Naive thymus-derived CD4-positive, alpha-beta T cell (primary cell): Measurements from ENCODE around the gene FHIT. TPM values are rescaled to one million over a fixed set of nuclear protein-coding genes. Genes with fewer than 3 reads are reported as not detected.

ENCODE experiments used
- ATAC-seq: fragments of 150-1000 bp; cut with Tn5 transposase; 2 replicates; pipeline ENCODE4 v1.10.0; 2021; ENCODE audit warnings: mild to moderate bottlenecking, moderate library complexity
- CTCF ChIA-PET: fragments of 350-600 bp; sonication (Branson Sonifier 250); formaldehyde crosslinking; loops from one replicate; lab custom pipeline; 2021; ENCODE audit warnings: antibody characterized with exemption; lab: Charles Lee
- POLR2A ChIA-PET: fragments of 350-600 bp; sonication (Branson Sonifier 250); formaldehyde crosslinking; loops from one replicate; lab custom pipeline; 2021; ENCODE audit warnings: antibody characterized with exemption, inconsistent platforms; lab: Charles Lee
- DNase-seq, 9 donors: peaks; one replicate each; pipeline versions ENCODE4 v3.0.0 to v3.0.0-alpha.2; 2020 to 2022; ENCODE audit warnings: mixed read lengths in 1 of 9
- H3K27ac ChIP-seq: one replicate; pipeline ENCODE4 v1.7.0; 2013; ENCODE audit warnings: mild to moderate bottlenecking, low read depth, low read length, moderate library complexity
- H3K27me3 ChIP-seq, 2 donors: one replicate each; pipeline ENCODE4 v1.7.0; 2013; ENCODE audit warnings: low read length in 2 of 2, mild to moderate bottlenecking in 2 of 2, moderate library complexity in 2 of 2; ENCODE audit not compliant: control insufficient read depth in 2 of 2, insufficient read depth in 2 of 2
- H3K36me3 ChIP-seq, 3 experiments: 1 replicate in 2 of 3; 2 replicates in 1 of 3; pipeline ENCODE4 v1.7.0; 2013; ENCODE audit warnings: low read length in 3 of 3, mild to moderate bottlenecking in 3 of 3, moderate library complexity in 1 of 3; ENCODE audit not compliant: insufficient read depth in 3 of 3, control insufficient read depth in 2 of 3
- H3K4me1 ChIP-seq, 2 donors: one replicate each; pipeline ENCODE4 v1.7.0; 2013; ENCODE audit warnings: low read length in 2 of 2, mild to moderate bottlenecking in 2 of 2, moderate library complexity in 1 of 2; ENCODE audit not compliant: control insufficient read depth in 2 of 2, insufficient read depth in 2 of 2
- H3K4me3 ChIP-seq: 2 replicates; pipeline ENCODE4 v1.7.0; 2013; ENCODE audit warnings: mild to moderate bottlenecking, low read length
- H3K9me3 ChIP-seq, 3 experiments: 1 replicate in 2 of 3; 2 replicates in 1 of 3; pipeline ENCODE4 v1.7.0; 2013; ENCODE audit warnings: low read length in 3 of 3; ENCODE audit not compliant: control insufficient read depth in 2 of 3
- H3K27ac Mint-ChIP-seq, 9 donors: one replicate each; pipeline ENCODE4 v1.8.0; 2020 to 2022; ENCODE audit warnings: mixed read lengths in 9 of 9, mild to moderate bottlenecking in 8 of 9, moderate library complexity in 5 of 9, inconsistent platforms in 2 of 9
- H3K27me3 Mint-ChIP-seq, 5 donors: one replicate each; pipeline ENCODE4 v1.8.0; 2021 to 2022; ENCODE audit warnings: mixed read lengths in 5 of 5, mild to moderate bottlenecking in 1 of 5
- H3K36me3 Mint-ChIP-seq, 5 donors: one replicate each; pipeline ENCODE4 v1.8.0; 2020 to 2022; ENCODE audit warnings: mixed read lengths in 5 of 5, mild to moderate bottlenecking in 3 of 5, inconsistent platforms in 1 of 5
- H3K4me1 Mint-ChIP-seq, 7 donors: one replicate each; pipeline ENCODE4 v1.8.0; 2020 to 2022; ENCODE audit warnings: mixed read lengths in 7 of 7, mild to moderate bottlenecking in 3 of 7, inconsistent platforms in 1 of 7
- H3K4me3 Mint-ChIP-seq, 10 donors: one replicate each; pipeline ENCODE4 v1.8.0; 2020 to 2022; ENCODE audit warnings: mild to moderate bottlenecking in 10 of 10, mixed read lengths in 10 of 10, moderate library complexity in 6 of 10, inconsistent platforms in 2 of 10
- H3K9me3 Mint-ChIP-seq, 11 donors: one replicate each; pipeline ENCODE4 v1.8.0; 2020 to 2022; ENCODE audit warnings: mixed read lengths in 11 of 11, mild to moderate bottlenecking in 4 of 11, inconsistent platforms in 1 of 11, moderate library complexity in 1 of 11
- intact Hi-C, 2 donors: fragments of 100-400 bp; cut with micrococcal nuclease; formaldehyde crosslinking; loops; one replicate each; pipeline ENCODE4 v1.15.1; 2023
- polyA plus RNA-seq, 2 donors: library from polyadenylated mRNA; unstranded; fragments of 300-500 nt; fragmentation: Illumina TruSeq; gene quantifications; one replicate each; pipeline ENCODE4 v1.2.3, GENCODE V29; 2021
- total RNA-seq, 6 experiments: library from RNA in 5 of 6; stranded (reverse) in 5 of 6; gene quantifications; 1 replicate in 5 of 6; 2 replicates in 1 of 6; pipeline ENCODE4 v1.2.3 and lab custom pipeline; 2021 to 2026

FHIT gene
- total and polyA plus RNA-seq, 7 experiments from 2014 or later, result 51.2 to 230 (median 152) TPM

DNA sequence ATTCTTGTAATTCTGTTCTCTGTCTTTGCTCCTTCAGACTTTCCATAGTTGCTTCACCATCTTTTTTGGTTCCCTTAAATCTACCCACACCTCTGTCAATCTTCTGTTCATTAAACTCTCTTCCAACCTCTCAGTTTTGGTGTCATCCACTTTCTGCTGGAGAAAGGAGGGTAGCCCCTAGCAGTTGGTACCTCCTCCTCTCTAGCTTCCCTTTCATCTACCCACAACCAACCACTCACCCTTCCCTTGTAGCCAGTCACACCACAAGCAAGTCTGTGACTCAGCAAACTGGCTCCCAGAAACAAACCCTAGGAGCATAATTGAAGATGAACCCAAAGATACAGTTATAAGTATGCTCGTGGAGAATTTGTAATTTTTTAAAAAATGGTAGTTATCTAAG lies 318.6 kb downstream of the FHIT start:
- peaks cover 0 to 3% (median 0%) of the 10 kb centered on the region in 5 donors for H3K36me3 Mint-ChIP-seq
- H3K4me3 ChIP-seq, result no peak overlapping the region
- peak overlapping the region in 1 of 9 donors; percentile 8 for H3K27ac Mint-ChIP-seq
- H3K4me1 Mint-ChIP-seq, result peaks cover 0 to 4% (median 0%) of the 10 kb centered on the region in 7 donors
- no peak overlapping the region for H3K27ac ChIP-seq
- no peaks in the 10 kb centered on the region for H3K27me3 ChIP-seq
- no peak for DNase-seq
- ChIA-PET CTCF (no interaction called here), POLR2A (no interaction called here)
- no peaks in the 10 kb centered on the region for H3K9me3 ChIP-seq
- H3K27me3 Mint-ChIP-seq, result no peaks in the 10 kb centered on the region
- no peak for ATAC-seq
- H3K4me3 Mint-ChIP-seq, result no peak overlapping the region
- H3K36me3 ChIP-seq, result no peaks in the 10 kb centered on the region
- intact Hi-C loops, result no loop called here
- H3K9me3 Mint-ChIP-seq, result peaks cover 0 to 7% (median 2%) of the 10 kb centered on the region in 11 donors
- H3K4me1 ChIP-seq, result no peaks in the 10 kb centered on the region

GRCh38 chr3:60932170-60932569 lies 319.1 kb downstream of the FHIT start:
- ChIA-PET POLR2A (no interaction called here), CTCF (no interaction called here)
- H3K27ac ChIP-seq, result no peak overlapping the region
- no peaks in the 10 kb centered on the region for H3K4me1 ChIP-seq
- no peaks in the 10 kb centered on the region for H3K9me3 ChIP-seq
- H3K4me3 ChIP-seq, result no peak overlapping the region
- H3K36me3 ChIP-seq, result no peaks in the 10 kb centered on the region
- no peak for ATAC-seq
- H3K27me3 ChIP-seq, result no peaks in the 10 kb centered on the region
- peaks cover 0 to 4% (median 0%) of the 10 kb centered on the region in 7 donors for H3K4me1 Mint-ChIP-seq
- no peak for DNase-seq
- no peak overlapping the region for H3K27ac Mint-ChIP-seq
- no peak overlapping the region for H3K4me3 Mint-ChIP-seq
- peaks cover 0 to 3% (median 0%) of the 10 kb centered on the region in 5 donors for H3K36me3 Mint-ChIP-seq
- H3K9me3 Mint-ChIP-seq, result peaks cover 0 to 7% (median 2%) of the 10 kb centered on the region in 11 donors
- no peaks in the 10 kb centered on the region for H3K27me3 Mint-ChIP-seq
- intact Hi-C loops, result no loop called here

- Mint-ChIP-seq H3K27ac (no peak overlapping the region), H3K27me3 (no peaks in the 10 kb centered on the region), H3K36me3 (peaks cover 0 to 5% (median 2%) of the 10 kb centered on the region in 5 donors), H3K9me3 (peaks cover 0 to 9% (median 4%) of the 10 kb centered on the region in 11 donors), H3K4me1 (peaks cover 0 to 4% (median 0%) of the 10 kb centered on the region in 7 donors), H3K4me3 (no peak overlapping the region)
- Histone ChIP-seq H3K4me1 (no peaks in the 10 kb centered on the region), H3K4me3 (no peak overlapping the region), H3K36me3 (no peaks in the 10 kb centered on the region), H3K27ac (no peak overlapping the region), H3K27me3 (no peaks in the 10 kb centered on the region), H3K9me3 (no peaks in the 10 kb centered on the region)
- ChIA-PET POLR2A (no interaction called here), CTCF (no interaction called here)
- DNase-seq (no peak), ATAC-seq (no peak)
- intact Hi-C loops, result no loop called here
Measured at GRCh38 chr3:60931452-60931851, 319.8 kb downstream of the FHIT start.

- Mint-ChIP-seq H3K27me3 (no peaks in the 10 kb centered on the region), H3K36me3 (peaks cover 0 to 4% (median 0%) of the 10 kb centered on the region in 5 donors), H3K27ac (no peak overlapping the region), H3K4me1 (no peaks in the 10 kb centered on the region), H3K4me3 (no peak overlapping the region), H3K9me3 (peaks cover 0 to 6% (median 0%) of the 10 kb centered on the region in 11 donors)
- ChIA-PET CTCF (no interaction called here), POLR2A (no interaction called here)
- Histone ChIP-seq H3K4me1 (no peaks in the 10 kb centered on the region), H3K9me3 (no peaks in the 10 kb centered on the region), H3K27ac (no peak overlapping the region), H3K27me3 (no peaks in the 10 kb centered on the region), H3K4me3 (no peak overlapping the region), H3K36me3 (no peaks in the 10 kb centered on the region)
- intact Hi-C loops, result no loop called here
- DNase-seq, result no peak
- no peak for ATAC-seq
Measured at GRCh38 chr3:60920519-60920918, 330.7 kb downstream of the FHIT start.

GRCh38 chr3:60919296-60919695 lies 332.0 kb downstream of the FHIT start:
- no peaks in the 10 kb centered on the region for H3K36me3 ChIP-seq
- H3K4me1 Mint-ChIP-seq, result no peaks in the 10 kb centered on the region
- no peak overlapping the region for H3K27ac Mint-ChIP-seq
- H3K36me3 Mint-ChIP-seq, result peaks cover 0 to 4% (median 0%) of the 10 kb centered on the region in 5 donors
- no peaks in the 10 kb centered on the region for H3K4me1 ChIP-seq
- ATAC-seq, result no peak
- no peak overlapping the region for H3K4me3 ChIP-seq
- DNase-seq, result no peak
- no peaks in the 10 kb centered on the region for H3K27me3 ChIP-seq
- no peaks in the 10 kb centered on the region for H3K27me3 Mint-ChIP-seq
- intact Hi-C loops, result no loop called here
- H3K27ac ChIP-seq, result no peak overlapping the region
- ChIA-PET POLR2A (no interaction called here), CTCF (no interaction called here)
- no peaks in the 10 kb centered on the region for H3K9me3 ChIP-seq
- H3K9me3 Mint-ChIP-seq, result peaks cover 0 to 4% (median 0%) of the 10 kb centered on the region in 11 donors
- H3K4me3 Mint-ChIP-seq, result no peak overlapping the region

- Mint-ChIP-seq H3K27me3 (no peaks in the 10 kb centered on the region), H3K36me3 (peaks cover 0 to 8% (median 0%) of the 10 kb centered on the region in 5 donors), H3K9me3 (peaks cover 0 to 4% (median 0%) of the 10 kb centered on the region in 11 donors), H3K4me1 (no peaks in the 10 kb centered on the region), H3K4me3 (no peak overlapping the region), H3K27ac (no peak overlapping the region)
- CTCF ChIA-PET, result no interaction called here
- Histone ChIP-seq H3K27me3 (no peaks in the 10 kb centered on the region), H3K4me3 (no peak overlapping the region), H3K36me3 (no peaks in the 10 kb centered on the region), H3K9me3 (no peaks in the 10 kb centered on the region), H3K27ac (no peak overlapping the region), H3K4me1 (no peaks in the 10 kb centered on the region)
- POLR2A ChIA-PET, result no interaction called here
- ATAC-seq, result no peak
- intact Hi-C loops, result no loop called here
- no peak for DNase-seq
Measured at GRCh38 chr3:60917141-60917540, 334.1 kb downstream of the FHIT start.

- Mint-ChIP-seq H3K36me3 (peaks cover 0 to 8% (median 0%) of the 10 kb centered on the region in 5 donors), H3K27me3 (no peaks in the 10 kb centered on the region), H3K27ac (no peak overlapping the region), H3K4me3 (no peak overlapping the region), H3K9me3 (peaks cover 0 to 4% (median 0%) of the 10 kb centered on the region in 11 donors), H3K4me1 (no peaks in the 10 kb centered on the region)
- ChIA-PET POLR2A (no interaction called here), CTCF (no interaction called here)
- intact Hi-C loops, result no loop called here
- ATAC-seq, result no peak
- Histone ChIP-seq H3K27me3 (no peaks in the 10 kb centered on the region), H3K36me3 (no peaks in the 10 kb centered on the region), H3K9me3 (no peaks in the 10 kb centered on the region), H3K27ac (no peak overlapping the region), H3K4me1 (no peaks in the 10 kb centered on the region), H3K4me3 (no peak overlapping the region)
- no peak for DNase-seq
Measured at GRCh38 chr3:60916546-60916945, 334.7 kb downstream of the FHIT start.
